Naive thymus-derived CD4-positive, alpha-beta T cell (primary cell): Measurements from ENCODE around the gene LUC7L2. TPM values are rescaled to one million over a fixed set of nuclear protein-coding genes. Genes with fewer than 3 reads are reported as not detected.
"Not testable (repeated sequence)": the region's sequence is repeated elsewhere in the genome, so short reads cannot be mapped to it uniquely, and the experiment has no call there.

Experiments
- ATAC-seq: fragments of 150-1000 bp; cut with Tn5 transposase; 2 replicates; pipeline ENCODE4 v1.10.0; 2021; ENCODE audit warnings: mild to moderate bottlenecking, moderate library complexity
- CTCF ChIA-PET: fragments of 350-600 bp; sonication (Branson Sonifier 250); formaldehyde crosslinking; loops from one replicate; lab custom pipeline; 2021; ENCODE audit warnings: antibody characterized with exemption; lab: Charles Lee
- POLR2A ChIA-PET: fragments of 350-600 bp; sonication (Branson Sonifier 250); formaldehyde crosslinking; loops from one replicate; lab custom pipeline; 2021; ENCODE audit warnings: antibody characterized with exemption, inconsistent platforms; lab: Charles Lee
- DNase-seq, 9 donors: peaks; one replicate each; pipeline versions ENCODE4 v3.0.0 to v3.0.0-alpha.2; 2020 to 2022; ENCODE audit warnings: mixed read lengths in 1 of 9
- H3K27ac ChIP-seq: one replicate; pipeline ENCODE4 v1.7.0; 2013; ENCODE audit warnings: mild to moderate bottlenecking, low read depth, low read length, moderate library complexity
- H3K27me3 ChIP-seq, 2 donors: one replicate each; pipeline ENCODE4 v1.7.0; 2013; ENCODE audit warnings: low read length in 2 of 2, mild to moderate bottlenecking in 2 of 2, moderate library complexity in 2 of 2; ENCODE audit not compliant: control insufficient read depth in 2 of 2, insufficient read depth in 2 of 2
- H3K36me3 ChIP-seq, 3 experiments: 1 replicate in 2 of 3; 2 replicates in 1 of 3; pipeline ENCODE4 v1.7.0; 2013; ENCODE audit warnings: low read length in 3 of 3, mild to moderate bottlenecking in 3 of 3, moderate library complexity in 1 of 3; ENCODE audit not compliant: insufficient read depth in 3 of 3, control insufficient read depth in 2 of 3
- H3K4me1 ChIP-seq, 2 donors: one replicate each; pipeline ENCODE4 v1.7.0; 2013; ENCODE audit warnings: low read length in 2 of 2, mild to moderate bottlenecking in 2 of 2, moderate library complexity in 1 of 2; ENCODE audit not compliant: control insufficient read depth in 2 of 2, insufficient read depth in 2 of 2
- H3K4me3 ChIP-seq: 2 replicates; pipeline ENCODE4 v1.7.0; 2013; ENCODE audit warnings: mild to moderate bottlenecking, low read length
- H3K9me3 ChIP-seq, 3 experiments: 1 replicate in 2 of 3; 2 replicates in 1 of 3; pipeline ENCODE4 v1.7.0; 2013; ENCODE audit warnings: low read length in 3 of 3; ENCODE audit not compliant: control insufficient read depth in 2 of 3
- H3K27ac Mint-ChIP-seq, 9 donors: one replicate each; pipeline ENCODE4 v1.8.0; 2020 to 2022; ENCODE audit warnings: mixed read lengths in 9 of 9, mild to moderate bottlenecking in 8 of 9, moderate library complexity in 5 of 9, inconsistent platforms in 2 of 9
- H3K27me3 Mint-ChIP-seq, 5 donors: one replicate each; pipeline ENCODE4 v1.8.0; 2021 to 2022; ENCODE audit warnings: mixed read lengths in 5 of 5, mild to moderate bottlenecking in 1 of 5
- H3K36me3 Mint-ChIP-seq, 5 donors: one replicate each; pipeline ENCODE4 v1.8.0; 2020 to 2022; ENCODE audit warnings: mixed read lengths in 5 of 5, mild to moderate bottlenecking in 3 of 5, inconsistent platforms in 1 of 5
- H3K4me1 Mint-ChIP-seq, 7 donors: one replicate each; pipeline ENCODE4 v1.8.0; 2020 to 2022; ENCODE audit warnings: mixed read lengths in 7 of 7, mild to moderate bottlenecking in 3 of 7, inconsistent platforms in 1 of 7
- H3K4me3 Mint-ChIP-seq, 10 donors: one replicate each; pipeline ENCODE4 v1.8.0; 2020 to 2022; ENCODE audit warnings: mild to moderate bottlenecking in 10 of 10, mixed read lengths in 10 of 10, moderate library complexity in 6 of 10, inconsistent platforms in 2 of 10
- H3K9me3 Mint-ChIP-seq, 11 donors: one replicate each; pipeline ENCODE4 v1.8.0; 2020 to 2022; ENCODE audit warnings: mixed read lengths in 11 of 11, mild to moderate bottlenecking in 4 of 11, inconsistent platforms in 1 of 11, moderate library complexity in 1 of 11
- intact Hi-C, 2 donors: fragments of 100-400 bp; cut with micrococcal nuclease; formaldehyde crosslinking; loops; one replicate each; pipeline ENCODE4 v1.15.1; 2023
- polyA plus RNA-seq, 2 donors: library from polyadenylated mRNA; unstranded; fragments of 300-500 nt; fragmentation: Illumina TruSeq; gene quantifications; one replicate each; pipeline ENCODE4 v1.2.3, GENCODE V29; 2021
- total RNA-seq, 6 experiments: library from RNA in 5 of 6; stranded (reverse) in 5 of 6; gene quantifications; 1 replicate in 5 of 6; 2 replicates in 1 of 6; pipeline ENCODE4 v1.2.3 and lab custom pipeline; 2021 to 2026

Gene LUC7L2
- total and polyA plus RNA-seq, 7 experiments from 2014 or later = 59.6 to 183 (median 141) TPM

- Histone ChIP-seq H3K27ac (no peak overlapping the region), H3K36me3 (no peaks in the 10 kb centered on the region), H3K9me3 (no peaks in the 10 kb centered on the region), H3K4me1 (no peaks in the 10 kb centered on the region), H3K4me3 (no peak overlapping the region), H3K27me3 (no peaks in the 10 kb centered on the region)
- ChIA-PET CTCF (no interaction called here), POLR2A (no interaction called here)
- no peak overlapping the region for H3K27ac Mint-ChIP-seq
- no peaks in the 10 kb centered on the region for H3K36me3 Mint-ChIP-seq
- no peaks in the 10 kb centered on the region for H3K4me1 Mint-ChIP-seq
- DNase-seq (no peak), ATAC-seq (no peak)
- intact Hi-C loops = no loop called here
- no peaks in the 10 kb centered on the region for H3K27me3 Mint-ChIP-seq
- no peaks in the 10 kb centered on the region for H3K9me3 Mint-ChIP-seq
- H3K4me3 Mint-ChIP-seq = no peak overlapping the region
These were observed 96.8 kb downstream of the LUC7L2 start for GRCh38 chr7:139456511-139456910.

- H3K27me3 ChIP-seq = no peaks in the 10 kb centered on the region
- Mint-ChIP-seq H3K9me3 (no peaks in the 10 kb centered on the region), H3K36me3 (peaks cover 0 to 1% (median 0%) of the 10 kb centered on the region in 5 donors), H3K4me1 (no peaks in the 10 kb centered on the region), H3K4me3 (no peak overlapping the region), H3K27me3 (no peaks in the 10 kb centered on the region), H3K27ac (no peak overlapping the region)
- intact Hi-C loops = no loop called here
- no peak overlapping the region for H3K27ac ChIP-seq
- POLR2A ChIA-PET = no interaction called here
- CTCF ChIA-PET = no interaction called here
- no peaks in the 10 kb centered on the region for H3K36me3 ChIP-seq
- no peaks in the 10 kb centered on the region for H3K4me1 ChIP-seq
- H3K9me3 ChIP-seq = no peaks in the 10 kb centered on the region
- DNase-seq (no peak), ATAC-seq (no peak)
- H3K4me3 ChIP-seq = no peak overlapping the region
These were observed 97.7 kb downstream of the LUC7L2 start for GRCh38 chr7:139457153-139457946.

- ATAC-seq, POLR2A ChIA-PET, H3K27me3 Mint-ChIP-seq: not testable (repeated sequence)
These were observed 103.7 kb downstream of the LUC7L2 start for GRCh38 chr7:139463421-139463820.

GRCh38 chr7:139464511-139464910 lies 104.8 kb downstream of the LUC7L2 start:
- ATAC-seq, H3K27ac Mint-ChIP-seq, H3K4me3 Mint-ChIP-seq, intact Hi-C loops, H3K27me3 Mint-ChIP-seq, H3K36me3 ChIP-seq, H3K4me3 ChIP-seq, CTCF ChIA-PET, H3K4me1 ChIP-seq, H3K4me1 Mint-ChIP-seq, POLR2A ChIA-PET, H3K27ac ChIP-seq, DNase-seq, H3K9me3 ChIP-seq, H3K9me3 Mint-ChIP-seq, H3K36me3 Mint-ChIP-seq, H3K27me3 ChIP-seq: not testable (repeated sequence)

More at GRCh38 chr7:139463421-139463820, 103.7 kb downstream of the LUC7L2 start:
- DNase-seq, H3K9me3 ChIP-seq, H3K27ac ChIP-seq, H3K36me3 ChIP-seq, H3K27ac Mint-ChIP-seq, H3K36me3 Mint-ChIP-seq, H3K4me1 ChIP-seq, intact Hi-C loops, H3K9me3 Mint-ChIP-seq, H3K4me3 ChIP-seq, CTCF ChIA-PET, H3K4me1 Mint-ChIP-seq, H3K27me3 ChIP-seq, H3K4me3 Mint-ChIP-seq: not testable (repeated sequence)

GRCh38 chr7:139465072-139465471 lies 105.4 kb downstream of the LUC7L2 start:
- H3K9me3 ChIP-seq, intact Hi-C loops, H3K27ac ChIP-seq, H3K4me1 ChIP-seq, H3K4me1 Mint-ChIP-seq, H3K36me3 ChIP-seq, H3K9me3 Mint-ChIP-seq, CTCF ChIA-PET, POLR2A ChIA-PET, DNase-seq, H3K36me3 Mint-ChIP-seq, H3K27me3 Mint-ChIP-seq, ATAC-seq, H3K27ac Mint-ChIP-seq, H3K4me3 ChIP-seq, H3K27me3 ChIP-seq, H3K4me3 Mint-ChIP-seq: not testable (repeated sequence)

- H3K4me3 ChIP-seq, H3K27ac Mint-ChIP-seq, H3K4me1 ChIP-seq, intact Hi-C loops, H3K36me3 ChIP-seq, H3K27me3 ChIP-seq, H3K4me3 Mint-ChIP-seq, ATAC-seq, DNase-seq, H3K9me3 ChIP-seq, H3K27ac ChIP-seq, H3K36me3 Mint-ChIP-seq, H3K4me1 Mint-ChIP-seq, POLR2A ChIA-PET, H3K27me3 Mint-ChIP-seq, CTCF ChIA-PET: not testable (repeated sequence)
- peaks cover 0 to 13% (median 0%) of the 10 kb centered on the region in 11 donors for H3K9me3 Mint-ChIP-seq
These were observed 108.0 kb downstream of the LUC7L2 start for GRCh38 chr7:139467729-139468128.

- H3K36me3 Mint-ChIP-seq, CTCF ChIA-PET, H3K4me1 Mint-ChIP-seq, H3K9me3 Mint-ChIP-seq, H3K4me3 ChIP-seq, H3K4me1 ChIP-seq, H3K27me3 ChIP-seq, H3K27me3 Mint-ChIP-seq, H3K36me3 ChIP-seq, POLR2A ChIA-PET, intact Hi-C loops, ATAC-seq, H3K27ac ChIP-seq, H3K4me3 Mint-ChIP-seq, H3K9me3 ChIP-seq, DNase-seq: not testable (repeated sequence)
- peak overlapping the region in 1 of 9 donors; percentile 4 for H3K27ac Mint-ChIP-seq
These were observed 108.6 kb downstream of the LUC7L2 start for GRCh38 chr7:139468281-139468680.
